NCI-H82 treated with DMSO at 0.1 percent for 48 hours (cell line): Measurements from ENCODE around the gene LDHD.

ENCODE experiments used
- DNase-seq: peaks from one replicate; lab custom pipeline; 2025; ENCODE audit not compliant: unreplicated experiment; lab: John Stamatoyannopoulos, UW

LDHD gene

GRCh38 chr16:75083813-75084212, 32.8 kb downstream of the LDHD start:
- DNase-seq: no peak

- DNase-seq: no peak
Measured at GRCh38 chr16:75081179-75081859, 35.3 kb downstream of the LDHD start.

- no peak for DNase-seq
Measured at GRCh38 chr16:75080205-75081029, 36.2 kb downstream of the LDHD start.

GRCh38 chr16:75079346-75079926, 37.1 kb downstream of the LDHD start:
- no peak for DNase-seq

- no peak for DNase-seq
Measured at GRCh38 chr16:75078886-75079285, 37.7 kb downstream of the LDHD start.

GRCh38 chr16:75075688-75076268, 40.8 kb downstream of the LDHD start:
- no peak for DNase-seq

- no peak for DNase-seq
Measured at GRCh38 chr16:75074920-75075687, 41.5 kb downstream of the LDHD start.

- no peak for DNase-seq
Measured at GRCh38 chr16:75074304-75074793, 42.2 kb downstream of the LDHD start.

- DNase-seq: no peak
Measured at GRCh38 chr16:75073545-75074303, 42.9 kb downstream of the LDHD start.

- DNase-seq: no peak
Measured at GRCh38 chr16:75072239-75072947, 44.2 kb downstream of the LDHD start.

- no peak for DNase-seq
Measured at GRCh38 chr16:75071621-75072020, 45.0 kb downstream of the LDHD start.

GRCh38 chr16:75070012-75070841, 46.4 kb downstream of the LDHD start:
- DNase-seq: no peak

- no peak for DNase-seq
Measured at GRCh38 chr16:75068085-75069031, 48.2 kb downstream of the LDHD start.

GRCh38 chr16:75066861-75067447, 49.6 kb downstream of the LDHD start:
- DNase-seq: no peak

- DNase-seq: no peak
Measured at GRCh38 chr16:75065521-75066149, 50.9 kb downstream of the LDHD start.

- DNase-seq: no peak
Measured at GRCh38 chr16:75065149-75065505, 51.5 kb downstream of the LDHD start.
